GM12892 (cell line): Measurements from ENCODE around the gene MAN2A1.

Source experiments
- POLR2A ChIP-seq: IDR thresholded peaks from 2 replicates; pipeline ENCODE4 v1.6.1; 2011; ENCODE audit warnings: low read depth, low read length, control low read depth
- TAF1 ChIP-seq: IDR thresholded peaks from 2 replicates; pipeline ENCODE4 v1.6.1; 2011; ENCODE audit warnings: low read depth, mild to moderate bottlenecking, control low read depth, low read length, borderline replicate concordance

GRCh38 chr5:109685916-109686315 is 3.8 kb upstream of the MAN2A1 start:
- TF ChIP-seq POLR2A (no peak), TAF1 (no peak)
